Measurements from ENCODE around the gene KIF26B. TPM values are rescaled to one million over a fixed set of nuclear protein-coding genes. Genes with fewer than 3 reads are reported as not detected.

Gene KIF26B
- total and polyA plus RNA-seq, 8 donors, result 0.27 to 4.5 (median 0.63) TPM

GRCh38 chr1:245483247-245483646 lies 328.5 kb downstream of the KIF26B start:
- no peaks in the 10 kb centered on the region for H3K9me3 ChIP-seq
- no peaks in the 10 kb centered on the region for H3K4me1 ChIP-seq
- ATAC-seq (no peak), FAIRE-seq (no peak), DNase-seq (no peak)
- no peak overlapping the region for H3K4me3 ChIP-seq
- TF ChIP-seq CTCF (IDR thresholded peaks at IDR 0.05), result no peak
- intact Hi-C loops (cut with DNase I), result no loop called here
- no peaks in the 10 kb centered on the region for H3K36me3 ChIP-seq
- H3K27me3 ChIP-seq, result no peaks in the 10 kb centered on the region
- no peak overlapping the region for H3K27ac ChIP-seq
- WGBS, 2 donors, result 50 to 57% methylated on average over 6 of the region's 6 CpGs

- no peak overlapping the region for H3K4me3 ChIP-seq
- no peak for TF ChIP-seq CTCF (IDR thresholded peaks at IDR 0.05)
- no peaks in the 10 kb centered on the region for H3K36me3 ChIP-seq
- H3K27ac ChIP-seq, result no peak overlapping the region
- ATAC-seq, result no peak
- DNase-seq, result no peak
- WGBS, 2 donors, result 47 to 71% methylated on average over 2 of the region's 2 CpGs
- intact Hi-C loops (cut with DNase I), result no loop called here
- H3K9me3 ChIP-seq, result no peaks in the 10 kb centered on the region
- no peaks in the 10 kb centered on the region for H3K4me1 ChIP-seq
- no peaks in the 10 kb centered on the region for H3K27me3 ChIP-seq
- FAIRE-seq, result no peak
Measured at GRCh38 chr1:245484176-245484575, 329.4 kb downstream of the KIF26B start.

GRCh38 chr1:245485996-245486395 lies 331.2 kb downstream of the KIF26B start:
- 55 to 56% methylated on average over 3 of the region's 3 CpGs for WGBS, 2 donors
- no peak for ATAC-seq
- TF ChIP-seq CTCF (IDR thresholded peaks at IDR 0.05), result no peak
- Histone ChIP-seq H3K4me1 (no peaks in the 10 kb centered on the region), H3K4me3 (no peak overlapping the region), H3K36me3 (no peaks in the 10 kb centered on the region), H3K27me3 (no peaks in the 10 kb centered on the region), H3K27ac (no peak overlapping the region), H3K9me3 (no peaks in the 10 kb centered on the region)
- no peak for FAIRE-seq
- intact Hi-C loops (cut with DNase I), result no loop called here
- no peak for DNase-seq

- 74 to 81% methylated on average over 8 of the region's 8 CpGs for WGBS, 2 donors
- FAIRE-seq, result no peak
- intact Hi-C loops (cut with DNase I), result no loop called here
Measured at GRCh38 chr1:245486775-245487470, 332.1 kb downstream of the KIF26B start.

More at GRCh38 chr1:245486775-245487470, 332.1 kb downstream of the KIF26B start:
- TF ChIP-seq CTCF (IDR thresholded peaks at IDR 0.05), result no peak
- Histone ChIP-seq H3K36me3 (no peaks in the 10 kb centered on the region), H3K9me3 (no peaks in the 10 kb centered on the region), H3K27ac (no peak overlapping the region), H3K4me3 (no peak overlapping the region), H3K27me3 (no peaks in the 10 kb centered on the region), H3K4me1 (no peaks in the 10 kb centered on the region)
- no peak for ATAC-seq
- DNase-seq, result no peak

All from pancreas (tissue), 10 donors.